Hepatocyte (in vitro differentiated cells): ENCODE results near the gene ARHGAP15. TPM values are rescaled to one million over a fixed set of nuclear protein-coding genes. Genes with fewer than 3 reads are reported as not detected.

Experiments used
- DNase-seq: peaks from one replicate; pipeline ENCODE4 v3.0.0-alpha.2; 2016; ENCODE audit warnings: low spot score
- H2AFZ ChIP-seq: fragments of 200-600 bp; sonication (generic); 2 replicates; pipeline ENCODE4 v1.6.0; 2016; ENCODE audit warnings: antibody characterized with exemption, mild to moderate bottlenecking
- H3K27ac ChIP-seq: fragments of 200-600 bp; sonication (generic); 2 replicates; pipeline ENCODE4 v1.5.1; 2016; ENCODE audit warnings: mild to moderate bottlenecking
- H3K27me3 ChIP-seq: fragments of 200-600 bp; sonication (generic); 2 replicates; pipeline ENCODE4 v1.6.1; 2016
- H3K36me3 ChIP-seq: fragments of 200-600 bp; sonication (generic); replicated peaks from 2 replicates; pipeline ENCODE4 v1.5.1; 2016; ENCODE audit warnings: low read depth; ENCODE audit not compliant: insufficient read depth
- H3K4me1 ChIP-seq: fragments of 200-600 bp; sonication (generic); 2 replicates; pipeline ENCODE4 v1.5.1; 2016; ENCODE audit warnings: mild to moderate bottlenecking, moderate library complexity; ENCODE audit not compliant: insufficient read depth
- H3K4me2 ChIP-seq: fragments of 200-600 bp; sonication (generic); 2 replicates; pipeline ENCODE4 v1.6.0; 2016
- H3K4me3 ChIP-seq: fragments of 200-600 bp; sonication (generic); 2 replicates; pipeline ENCODE4 v1.5.1; 2016; ENCODE audit warnings: mild to moderate bottlenecking
- H3K79me2 ChIP-seq: fragments of 200-600 bp; sonication (generic); 2 replicates; pipeline ENCODE4 v1.6.0; 2017; ENCODE audit warnings: mild to moderate bottlenecking
- H3K9me2 ChIP-seq: fragments of 200-600 bp; sonication (generic); replicated peaks from 2 replicates; pipeline ENCODE4 v1.6.0; 2017; ENCODE audit warnings: mild to moderate bottlenecking; ENCODE audit not compliant: insufficient read depth
- H3K9me3 ChIP-seq: fragments of 200-600 bp; sonication (generic); 2 replicates; pipeline ENCODE4 v1.5.1; 2016; ENCODE audit warnings: low read depth, mild to moderate bottlenecking
- H4K20me1 ChIP-seq: fragments of 200-600 bp; sonication (generic); 2 replicates; pipeline ENCODE4 v1.6.0; 2016; ENCODE audit warnings: mild to moderate bottlenecking; ENCODE audit not compliant: insufficient read depth, poor library complexity, severe bottlenecking
- EZH2 ChIP-seq: fragments of 200-600 bp; sonication (generic); IDR thresholded peaks from 2 replicates; pipeline ENCODE4 v1.6.1; 2016; ENCODE audit warnings: antibody characterized with exemption, mild to moderate bottlenecking, borderline replicate concordance
- EZH2phosphoT487 ChIP-seq: fragments of 200-600 bp; sonication (generic); IDR thresholded peaks from one replicate; pipeline ENCODE4 v1.6.1; 2018; ENCODE audit warnings: antibody characterized with exemption, mild to moderate bottlenecking, low read depth, moderate library complexity; ENCODE audit not compliant: unreplicated experiment, severe bottlenecking
- WGBS: methylation state at CpG from one replicate; pipeline ENCODE4 v1.1.6; 2016; ENCODE audit warnings: low lambda C conversion rate; ENCODE audit errors: missing lambda C conversion rate; 5-methylcytosine and 5-hydroxymethylcytosine counted together
- polyA plus RNA-seq: library from polyadenylated mRNA; unstranded; fragments of >200 nt; fragmentation: Nextera tagmentation; extraction: Ambion mirVana; gene quantifications from 2 replicates; pipeline ENCODE4 v1.2.1, GENCODE V29; 2016
- total RNA-seq: library from RNA; depleted of rRNA; stranded (reverse); fragments of >200 nt; gene quantifications from 2 replicates; pipeline ENCODE4 v1.2.3, GENCODE V29; 2014
- TF ChIP-seq, protein P1 (sequence below): fragments of 200-600 bp; sonication (generic); IDR thresholded peaks from 2 replicates; pipeline ENCODE4 v1.5.1; 2016; ENCODE audit warnings: antibody characterized with exemption, mild to moderate bottlenecking; ENCODE audit not compliant: poor library complexity

The ARHGAP15 gene
- total and polyA plus RNA-seq, 2 experiments from 2014 or later, result 0.17 TPM; not detected in 1

DNA sequence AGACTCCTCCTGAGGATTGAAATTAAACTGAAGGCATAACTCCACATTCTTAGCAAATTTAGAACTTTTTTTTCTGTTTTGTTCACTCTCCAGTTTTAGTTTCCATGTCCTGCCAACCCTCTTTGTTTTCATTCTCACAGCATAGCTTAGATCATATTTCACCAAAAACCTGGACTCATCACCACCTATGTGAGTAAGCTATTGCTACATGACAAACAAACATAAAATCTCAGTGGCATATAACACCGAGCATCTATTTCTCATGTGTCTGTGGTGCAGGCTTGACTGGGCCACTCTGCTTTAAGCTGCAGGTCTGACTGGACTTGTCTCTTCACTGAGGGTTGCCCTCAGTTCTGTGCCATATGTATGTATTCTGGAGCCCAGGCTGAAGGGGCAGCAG is 385.2 kb downstream of the ARHGAP15 start:
- H3K79me2 ChIP-seq, result no peaks in the 10 kb centered on the region
- no peaks in the 10 kb centered on the region for H3K27me3 ChIP-seq
- H3K4me3 ChIP-seq, result no peak overlapping the region
- no peaks in the 10 kb centered on the region for H4K20me1 ChIP-seq
- no peak for DNase-seq
- H3K9me2 ChIP-seq, result no peaks in the 10 kb centered on the region
- no peaks in the 10 kb centered on the region for H3K36me3 ChIP-seq
- 0% methylated on average over 1 of the region's 1 CpG for WGBS
- no peaks in the 10 kb centered on the region for H3K4me1 ChIP-seq
- no peak overlapping the region for H2AFZ ChIP-seq
- no peak overlapping the region for H3K27ac ChIP-seq
- no peak overlapping the region for H3K4me2 ChIP-seq
- H3K9me3 ChIP-seq, result no peaks in the 10 kb centered on the region
- TF ChIP-seq EZH2phosphoT487 (no peak), EZH2 (no peak)
- TF ChIP-seq, protein P1, sequence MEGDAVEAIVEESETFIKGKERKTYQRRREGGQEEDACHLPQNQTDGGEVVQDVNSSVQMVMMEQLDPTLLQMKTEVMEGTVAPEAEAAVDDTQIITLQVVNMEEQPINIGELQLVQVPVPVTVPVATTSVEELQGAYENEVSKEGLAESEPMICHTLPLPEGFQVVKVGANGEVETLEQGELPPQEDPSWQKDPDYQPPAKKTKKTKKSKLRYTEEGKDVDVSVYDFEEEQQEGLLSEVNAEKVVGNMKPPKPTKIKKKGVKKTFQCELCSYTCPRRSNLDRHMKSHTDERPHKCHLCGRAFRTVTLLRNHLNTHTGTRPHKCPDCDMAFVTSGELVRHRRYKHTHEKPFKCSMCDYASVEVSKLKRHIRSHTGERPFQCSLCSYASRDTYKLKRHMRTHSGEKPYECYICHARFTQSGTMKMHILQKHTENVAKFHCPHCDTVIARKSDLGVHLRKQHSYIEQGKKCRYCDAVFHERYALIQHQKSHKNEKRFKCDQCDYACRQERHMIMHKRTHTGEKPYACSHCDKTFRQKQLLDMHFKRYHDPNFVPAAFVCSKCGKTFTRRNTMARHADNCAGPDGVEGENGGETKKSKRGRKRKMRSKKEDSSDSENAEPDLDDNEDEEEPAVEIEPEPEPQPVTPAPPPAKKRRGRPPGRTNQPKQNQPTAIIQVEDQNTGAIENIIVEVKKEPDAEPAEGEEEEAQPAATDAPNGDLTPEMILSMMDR, result no peak

DNA sequence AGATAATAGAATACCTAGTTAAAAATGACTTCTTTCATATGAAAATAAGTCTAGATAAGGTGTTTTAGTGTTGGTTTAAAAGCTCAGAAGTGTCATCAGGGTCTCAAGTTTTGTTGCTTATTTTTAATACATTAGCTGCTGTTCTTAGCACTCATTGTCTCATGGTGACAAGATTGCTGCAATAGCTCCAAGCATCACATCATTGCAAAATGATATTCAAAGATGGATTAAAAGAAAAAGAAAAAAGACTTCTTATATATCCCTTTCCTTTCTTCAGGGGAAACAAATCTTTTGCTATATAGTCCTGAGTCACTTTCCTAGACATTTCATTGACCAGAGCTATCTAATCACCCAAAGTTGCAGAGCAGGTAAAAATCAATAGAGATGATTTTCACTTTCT is 386.1 kb downstream of the ARHGAP15 start:
- H3K4me3 ChIP-seq, result no peak overlapping the region
- TF ChIP-seq EZH2, result no peak
- no peaks in the 10 kb centered on the region for H3K36me3 ChIP-seq
- H3K27ac ChIP-seq, result no peak overlapping the region
- no peaks in the 10 kb centered on the region for H3K79me2 ChIP-seq
- no peak for DNase-seq
- H2AFZ ChIP-seq, result no peak overlapping the region
- no peaks in the 10 kb centered on the region for H3K9me3 ChIP-seq
- H3K9me2 ChIP-seq, result no peaks in the 10 kb centered on the region
- H3K4me1 ChIP-seq, result no peaks in the 10 kb centered on the region
- H4K20me1 ChIP-seq, result no peaks in the 10 kb centered on the region
- no peaks in the 10 kb centered on the region for H3K27me3 ChIP-seq
- H3K4me2 ChIP-seq, result no peak overlapping the region

DNA sequence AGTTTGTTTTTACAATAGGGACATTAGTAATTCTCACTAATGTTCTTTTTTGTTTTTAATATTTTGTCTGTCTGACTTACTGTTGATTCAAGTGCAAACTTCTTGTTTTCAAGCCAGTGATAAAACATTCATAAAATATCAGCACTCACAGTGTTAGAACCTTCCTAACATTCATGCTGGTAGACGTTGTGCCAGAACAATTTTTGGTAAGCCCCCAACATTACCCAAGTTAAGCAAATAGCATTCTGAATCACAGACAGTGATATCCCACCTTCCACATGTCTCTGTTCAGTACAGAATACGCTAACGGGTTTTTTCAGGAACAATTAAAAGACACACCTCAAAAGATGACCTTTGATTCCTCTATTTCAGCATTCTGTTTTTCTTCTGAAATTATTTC is 390.3 kb downstream of the ARHGAP15 start:
- H2AFZ ChIP-seq, result no peak overlapping the region
- H3K27ac ChIP-seq, result no peak overlapping the region
- H3K36me3 ChIP-seq, result no peaks in the 10 kb centered on the region
- no peaks in the 10 kb centered on the region for H4K20me1 ChIP-seq
- no peaks in the 10 kb centered on the region for H3K27me3 ChIP-seq
- WGBS, result 82% methylated on average over 3 of the region's 3 CpGs
- no peaks in the 10 kb centered on the region for H3K9me2 ChIP-seq
- no peak for DNase-seq
- no peaks in the 10 kb centered on the region for H3K9me3 ChIP-seq
- no peak overlapping the region for H3K4me2 ChIP-seq
- H3K79me2 ChIP-seq, result no peaks in the 10 kb centered on the region
- H3K4me3 ChIP-seq, result no peak overlapping the region
- TF ChIP-seq, protein P1, result no peak
- TF ChIP-seq EZH2 (no peak), EZH2phosphoT487 (no peak)
- peaks cover 16% of the 10 kb centered on the region for H3K4me1 ChIP-seq

DNA sequence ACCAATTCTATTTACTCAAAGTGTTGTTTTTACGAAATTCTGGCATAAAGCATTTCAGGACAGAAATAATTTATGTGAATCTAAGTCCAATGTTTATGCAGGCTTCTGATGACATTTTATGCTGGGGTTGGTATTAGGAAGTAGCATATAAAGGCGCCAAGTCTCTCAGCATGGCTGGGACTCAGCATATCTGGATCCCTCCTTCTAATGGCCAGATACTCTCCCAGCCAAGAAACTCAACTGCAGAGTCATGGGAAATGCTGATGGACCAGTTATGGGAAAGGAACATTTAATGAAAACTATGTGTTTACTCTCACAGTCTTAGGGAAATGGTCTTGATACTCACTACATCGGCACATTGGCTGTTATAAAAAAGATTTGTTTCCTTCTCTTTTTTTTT is 392.2 kb downstream of the ARHGAP15 start:
- no peak overlapping the region for H3K27ac ChIP-seq
- no peaks in the 10 kb centered on the region for H3K36me3 ChIP-seq
- no peak for DNase-seq
- H3K4me2 ChIP-seq, result no peak overlapping the region
- no peaks in the 10 kb centered on the region for H3K9me2 ChIP-seq
- peaks cover 33% of the 10 kb centered on the region for H3K4me1 ChIP-seq
- no peak overlapping the region for H3K4me3 ChIP-seq
- TF ChIP-seq, protein P1, result no peak
- TF ChIP-seq EZH2phosphoT487, result no peak
- TF ChIP-seq EZH2, result no peak
- no peaks in the 10 kb centered on the region for H3K27me3 ChIP-seq
- H2AFZ ChIP-seq, result no peak overlapping the region
- no peaks in the 10 kb centered on the region for H4K20me1 ChIP-seq
- no peaks in the 10 kb centered on the region for H3K9me3 ChIP-seq
- WGBS, result 89% methylated on average over 3 of the region's 3 CpGs
- no peaks in the 10 kb centered on the region for H3K79me2 ChIP-seq
